GM12878 (cell line): ENCODE results near the gene SLC6A8.

Experiments used
- NFIC ChIP-seq: IDR thresholded peaks from 2 replicates; pipeline ENCODE4 v1.6.1; 2012; ENCODE audit warnings: low read depth, mild to moderate bottlenecking, inconsistent platforms, low read length, moderate library complexity
- POLR2A ChIP-seq: IDR thresholded peaks from 2 replicates; pipeline ENCODE4 v1.6.1; 2011; ENCODE audit warnings: low read depth, mild to moderate bottlenecking, low read length
- RBBP5 ChIP-seq: fragments of 200-600 bp; sonication (generic); conservative IDR thresholded peaks from 2 replicates; pipeline ENCODE4 v1.6.1; 2016
- RCOR1 ChIP-seq: conservative IDR thresholded peaks from 2 replicates; pipeline ENCODE4 v1.6.1; 2012; ENCODE audit warnings: low read depth, low read length, improper control_type of control experiment
- SMC3 ChIP-seq: IDR thresholded peaks from 2 replicates; pipeline ENCODE4 v1.6.1; 2011; ENCODE audit warnings: low read length, improper control_type of control experiment, borderline replicate concordance
- YY1 ChIP-seq: IDR thresholded peaks from 2 replicates; pipeline ENCODE4 v1.6.1; 2011; ENCODE audit warnings: low read depth, mild to moderate bottlenecking, low read length
- TF ChIP-seq, protein P1 (sequence below): fragments of 450-650 bp; formaldehyde crosslinking; IDR thresholded peaks from 2 replicates; pipeline ENCODE4 v1.4.0; 2022; ENCODE audit warnings: mild to moderate bottlenecking, moderate library complexity
- TF ChIP-seq, protein P2 (sequence below), 3 experiments: IDR thresholded peaks in 2 of 3; conservative IDR thresholded peaks in 1 of 3; 2 replicates each; pipeline ENCODE4 v1.5.1; 2011; ENCODE audit warnings: low read depth in 3 of 3, low read length in 3 of 3, mild to moderate bottlenecking in 3 of 3, control low read depth in 2 of 3, moderate library complexity in 2 of 3, inconsistent platforms in 1 of 3, mixed read lengths in 1 of 3; ENCODE audit not compliant: control insufficient read depth in 2 of 3, insufficient read depth in 1 of 3; ENCODE audit errors: extremely low read depth in 1 of 3

DNA sequence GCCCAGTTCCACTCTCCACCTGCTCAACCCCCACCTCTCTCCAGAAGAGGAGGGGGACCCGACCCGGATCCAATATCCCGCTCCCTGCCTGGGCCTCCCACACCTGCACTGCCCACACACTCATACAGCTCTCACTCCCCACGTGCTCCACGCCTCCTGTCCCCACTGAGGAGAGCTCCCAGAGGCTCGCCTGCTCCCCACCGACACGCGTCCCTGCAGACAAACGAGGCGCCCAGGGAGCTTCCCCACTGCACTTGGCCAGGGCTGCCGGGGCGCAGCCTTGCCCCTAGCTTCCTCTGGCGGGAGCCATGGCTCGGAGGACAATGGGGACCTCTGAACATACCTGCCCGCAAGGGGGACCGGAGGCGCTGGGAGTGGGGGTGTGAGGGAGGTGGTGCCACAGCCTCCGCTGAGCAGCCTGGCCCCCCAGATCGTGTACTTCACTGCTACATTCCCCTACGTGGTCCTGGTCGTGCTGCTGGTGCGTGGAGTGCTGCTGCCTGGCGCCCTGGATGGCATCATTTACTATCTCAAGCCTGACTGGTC, 5.0 kb downstream of the SLC6A8 start:
- TF ChIP-seq YY1, result no peak
- no peak for TF ChIP-seq SMC3
- no peak for TF ChIP-seq POLR2A
- TF ChIP-seq RBBP5, result no peak
- TF ChIP-seq, protein P1, sequence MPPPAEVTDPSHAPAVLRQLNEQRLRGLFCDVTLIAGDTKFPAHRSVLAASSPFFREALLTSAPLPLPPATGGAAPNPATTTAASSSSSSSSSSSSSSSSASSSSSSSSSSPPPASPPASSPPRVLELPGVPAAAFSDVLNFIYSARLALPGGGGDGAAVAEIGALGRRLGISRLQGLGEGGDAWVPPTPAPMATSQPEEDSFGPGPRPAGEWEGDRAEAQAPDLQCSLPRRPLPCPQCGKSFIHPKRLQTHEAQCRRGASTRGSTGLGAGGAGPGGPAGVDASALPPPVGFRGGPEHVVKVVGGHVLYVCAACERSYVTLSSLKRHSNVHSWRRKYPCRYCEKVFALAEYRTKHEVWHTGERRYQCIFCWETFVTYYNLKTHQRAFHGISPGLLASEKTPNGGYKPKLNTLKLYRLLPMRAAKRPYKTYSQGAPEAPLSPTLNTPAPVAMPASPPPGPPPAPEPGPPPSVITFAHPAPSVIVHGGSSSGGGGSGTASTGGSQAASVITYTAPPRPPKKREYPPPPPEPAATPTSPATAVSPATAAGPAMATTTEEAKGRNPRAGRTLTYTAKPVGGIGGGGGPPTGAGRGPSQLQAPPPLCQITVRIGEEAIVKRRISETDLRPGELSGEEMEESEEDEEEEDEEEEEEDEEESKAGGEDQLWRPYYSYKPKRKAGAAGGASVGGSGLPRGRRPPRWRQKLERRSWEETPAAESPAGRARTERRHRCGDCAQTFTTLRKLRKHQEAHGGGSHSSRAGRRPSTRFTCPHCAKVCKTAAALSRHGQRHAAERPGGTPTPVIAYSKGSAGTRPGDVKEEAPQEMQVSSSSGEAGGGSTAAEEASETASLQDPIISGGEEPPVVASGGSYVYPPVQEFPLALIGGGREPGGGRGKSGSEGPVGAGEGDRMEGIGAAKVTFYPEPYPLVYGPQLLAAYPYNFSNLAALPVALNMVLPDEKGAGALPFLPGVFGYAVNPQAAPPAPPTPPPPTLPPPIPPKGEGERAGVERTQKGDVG (CRISPR knock-in tag), result no peak
- no peak for TF ChIP-seq RCOR1
- TF ChIP-seq, protein P2, sequence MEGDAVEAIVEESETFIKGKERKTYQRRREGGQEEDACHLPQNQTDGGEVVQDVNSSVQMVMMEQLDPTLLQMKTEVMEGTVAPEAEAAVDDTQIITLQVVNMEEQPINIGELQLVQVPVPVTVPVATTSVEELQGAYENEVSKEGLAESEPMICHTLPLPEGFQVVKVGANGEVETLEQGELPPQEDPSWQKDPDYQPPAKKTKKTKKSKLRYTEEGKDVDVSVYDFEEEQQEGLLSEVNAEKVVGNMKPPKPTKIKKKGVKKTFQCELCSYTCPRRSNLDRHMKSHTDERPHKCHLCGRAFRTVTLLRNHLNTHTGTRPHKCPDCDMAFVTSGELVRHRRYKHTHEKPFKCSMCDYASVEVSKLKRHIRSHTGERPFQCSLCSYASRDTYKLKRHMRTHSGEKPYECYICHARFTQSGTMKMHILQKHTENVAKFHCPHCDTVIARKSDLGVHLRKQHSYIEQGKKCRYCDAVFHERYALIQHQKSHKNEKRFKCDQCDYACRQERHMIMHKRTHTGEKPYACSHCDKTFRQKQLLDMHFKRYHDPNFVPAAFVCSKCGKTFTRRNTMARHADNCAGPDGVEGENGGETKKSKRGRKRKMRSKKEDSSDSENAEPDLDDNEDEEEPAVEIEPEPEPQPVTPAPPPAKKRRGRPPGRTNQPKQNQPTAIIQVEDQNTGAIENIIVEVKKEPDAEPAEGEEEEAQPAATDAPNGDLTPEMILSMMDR (IDR thresholded peaks at IDR 0.05 in 2 of 3, conservative IDR thresholded peaks at IDR 0.05 in 1 of 3; ENCODE audit: control insufficient read depth in 2 of 3, extremely low read depth in 1 of 3, insufficient read depth in 1 of 3, low read depth in 3 of 3, low read length in 3 of 3), result no peak
- no peak for TF ChIP-seq NFIC
